ENCODE measurements around the gene SLC46A1. TPM values are rescaled to one million over a fixed set of nuclear protein-coding genes. Genes with fewer than 3 reads are reported as not detected.

The SLC46A1 gene
- total and polyA plus RNA-seq, 2 of the 13 experiments (the other 11 are each of a cell fraction or from before 2014, with no cell fraction given), result 19.6 to 22.6 TPM

GRCh38 chr17:28427371-28427770 is 21.4 kb upstream of the SLC46A1 start:
- intact Hi-C loops (cut with micrococcal nuclease; ENCODE audit: unreplicated experiment), result no loop called here
- Histone ChIP-seq H3K9me3 (ENCODE audit: low read length) (no peaks in the 10 kb centered on the region), H2AFZ (ENCODE audit: low read length) (no peak overlapping the region), H3K27me3 (ENCODE audit: control insufficient read depth in 1 of 2, insufficient read depth in 2 of 2, low read length in 2 of 2) (peaks cover 0 to 3% of the 10 kb centered on the region in 2 experiments; a peak in 2 of 5 replicates), H3K27ac (ENCODE audit: extremely low read length, insufficient read depth, low read length) (no peak overlapping the region), H3K9ac (ENCODE audit: insufficient read depth, low read depth, low read length) (no peak overlapping the region), H3K36me3 (replicated peaks in 1 of 2; ENCODE audit: control insufficient read depth in 1 of 2, insufficient read depth in 2 of 2, low read length in 2 of 2) (no peaks in the 10 kb centered on the region), H3K4me3 (replicated peaks in 1 of 3; ENCODE audit: insufficient read depth in 1 of 3, low read depth in 2 of 3, low read length in 3 of 3) (no peak overlapping the region), H4K20me1 (ENCODE audit: insufficient read depth, low read length) (no peaks in the 10 kb centered on the region), H3K4me1 (ENCODE audit: insufficient read depth, low read length) (peaks cover 24% of the 10 kb centered on the region), H3K79me2 (ENCODE audit: insufficient read depth, low read length) (no peaks in the 10 kb centered on the region), H3K4me2 (ENCODE audit: low read depth, low read length) (no peak overlapping the region)
- no peak for ATAC-seq
- no TSS peak for BruUV-seq (replicated peaks)
- ChIA-PET CTCF (ENCODE audit: low intra/inter-chr PET ratio, low total read pairs) (no interaction called here), POLR2A (interaction anchor here (0.7 kb wide), 1 partner anchor 44 kb away, joined by 3 read pairs; no protein-coding TSS in a partner anchor)
- in situ Hi-C loops (cut with HindIII; ENCODE audit: extremely low pct_ligation_motif_present, low pct_unique_long_range_greater_than_20kb), result no loop called here
- WGBS (ENCODE audit: low lambda C conversion rate), result 81% methylated on average over 5 of the region's 5 CpGs
- no peak for DNase-seq (ENCODE audit: low spot score)
- no peak for FAIRE-seq
- no peak for TF ChIP-seq NR1H2 (CRISPR knock-in tag; IDR thresholded peaks at IDR 0.05; ENCODE audit: borderline replicate concordance, low read depth)
- no peak for TF ChIP-seq MTA3 (CRISPR knock-in tag; IDR thresholded peaks at IDR 0.05)
- no peak for TF ChIP-seq ERF (CRISPR knock-in tag; IDR thresholded peaks at IDR 0.05)
- no peak for TF ChIP-seq ZNF251 (CRISPR knock-in tag; IDR thresholded peaks at IDR 0.05)
- no peak for TF ChIP-seq ZNF792 (CRISPR knock-in tag; IDR thresholded peaks at IDR 0.05)
- no peak for TF ChIP-seq ZBED4 (CRISPR knock-in tag; IDR thresholded peaks at IDR 0.05; ENCODE audit: borderline replicate concordance)
- no peak for TF ChIP-seq MAFG (CRISPR knock-in tag; IDR thresholded peaks at IDR 0.05)
- TF ChIP-seq, protein P1, sequence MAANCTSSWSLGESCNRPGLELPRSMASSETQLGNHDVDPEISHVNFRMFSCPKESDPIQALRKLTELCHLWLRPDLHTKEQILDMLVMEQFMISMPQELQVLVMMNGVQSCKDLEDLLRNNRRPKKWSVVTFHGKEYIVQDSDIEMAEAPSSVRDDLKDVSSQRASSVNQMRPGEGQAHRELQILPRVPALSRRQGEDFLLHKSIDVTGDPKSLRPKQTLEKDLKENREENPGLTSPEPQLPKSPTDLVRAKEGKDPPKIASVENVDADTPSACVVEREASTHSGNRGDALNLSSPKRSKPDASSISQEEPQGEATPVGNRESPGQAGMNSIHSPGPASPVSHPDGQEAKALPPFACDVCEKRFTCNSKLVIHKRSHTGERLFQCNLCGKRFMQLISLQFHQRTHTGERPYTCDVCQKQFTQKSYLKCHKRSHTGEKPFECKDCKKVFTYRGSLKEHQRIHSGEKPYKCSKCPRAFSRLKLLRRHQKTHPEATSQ (CRISPR knock-in tag; IDR thresholded peaks at IDR 0.05; ENCODE audit: borderline replicate concordance), result no peak
- no peak for TF ChIP-seq E2F2 (CRISPR knock-in tag; IDR thresholded peaks at IDR 0.05; ENCODE audit: borderline replicate concordance)
- TF ChIP-seq, protein P2, sequence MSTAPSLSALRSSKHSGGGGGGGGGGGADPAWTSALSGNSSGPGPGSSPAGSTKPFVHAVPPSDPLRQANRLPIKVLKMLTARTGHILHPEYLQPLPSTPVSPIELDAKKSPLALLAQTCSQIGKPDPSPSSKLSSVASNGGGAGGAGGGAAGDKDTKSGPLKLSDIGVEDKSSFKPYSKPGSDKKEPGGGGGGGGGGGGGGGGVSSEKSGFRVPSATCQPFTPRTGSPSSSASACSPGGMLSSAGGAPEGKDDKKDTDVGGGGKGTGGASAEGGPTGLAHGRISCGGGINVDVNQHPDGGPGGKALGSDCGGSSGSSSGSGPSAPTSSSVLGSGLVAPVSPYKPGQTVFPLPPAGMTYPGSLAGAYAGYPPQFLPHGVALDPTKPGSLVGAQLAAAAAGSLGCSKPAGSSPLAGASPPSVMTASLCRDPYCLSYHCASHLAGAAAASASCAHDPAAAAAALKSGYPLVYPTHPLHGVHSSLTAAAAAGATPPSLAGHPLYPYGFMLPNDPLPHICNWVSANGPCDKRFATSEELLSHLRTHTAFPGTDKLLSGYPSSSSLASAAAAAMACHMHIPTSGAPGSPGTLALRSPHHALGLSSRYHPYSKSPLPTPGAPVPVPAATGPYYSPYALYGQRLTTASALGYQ (CRISPR knock-in tag; IDR thresholded peaks at IDR 0.05), result no peak
- no peak for TF ChIP-seq HNRNPLL (IDR thresholded peaks at IDR 0.05; ENCODE audit: low read depth, low read length, poor library complexity, severe bottlenecking)
- TF ChIP-seq PAWR (CRISPR knock-in tag; IDR thresholded peaks at IDR 0.05; ENCODE audit: borderline replicate concordance), result no peak
- TF ChIP-seq MTERF4 (CRISPR knock-in tag; IDR thresholded peaks at IDR 0.05), result no peak
- no peak for TF ChIP-seq ZIK1 (CRISPR knock-in tag; IDR thresholded peaks at IDR 0.05; ENCODE audit: borderline replicate concordance, low read depth)
- TF ChIP-seq MYC (CRISPR knock-in tag; IDR thresholded peaks at IDR 0.05; ENCODE audit: borderline replicate concordance), result no peak
- no peak for TF ChIP-seq ZNF34 (CRISPR knock-in tag; IDR thresholded peaks at IDR 0.05; ENCODE audit: borderline replicate concordance)
